Lower leg skin (tissue), 4 donors: ENCODE results near the gene RBKS. TPM values are rescaled to one million over a fixed set of nuclear protein-coding genes. Genes with fewer than 3 reads are reported as not detected.

Experiments used
- DNase-seq, 2 donors: peaks; one replicate each; pipeline ENCODE4 v3.0.0-alpha.2; 2019; ENCODE audit warnings: low spot score in 2 of 2
- H3K4me3 ChIP-seq: fragments of 200-600 bp; sonication (generic); 2 replicates; pipeline ENCODE4 v1.5.1; 2017; ENCODE audit warnings: mild to moderate bottlenecking, low read depth; ENCODE audit not compliant: poor library complexity, severe bottlenecking
- CTCF ChIP-seq, 3 donors: fragments of 450-650 bp; IDR thresholded peaks; one replicate each; pipeline ENCODE4 v1.5.1; 2016; ENCODE audit warnings: antibody characterized with exemption in 3 of 3, mild to moderate bottlenecking in 3 of 3, moderate library complexity in 2 of 3
- POLR2A ChIP-seq, 2 donors: fragments of 450-650 bp; IDR thresholded peaks; one replicate each; pipeline ENCODE4 v1.6.1; 2016 to 2017; ENCODE audit warnings: antibody characterized with exemption in 2 of 2, mild to moderate bottlenecking in 1 of 2, moderate library complexity in 1 of 2
- WGBS, 2 donors: methylation state at CpG; one replicate each; pipeline ENCODE4 v1.1.5; 2018; 5-methylcytosine and 5-hydroxymethylcytosine counted together
- intact Hi-C: fragments of 100-400 bp; cut with DNase I; formaldehyde crosslinking; loops from one replicate; pipeline ENCODE4 v1.15.0; 2023; ENCODE audit warnings: low total_unique reads
- total RNA-seq, 4 donors: library from RNA; depleted of rRNA; stranded (reverse); fragments of >200 nt; gene quantifications; one replicate each; pipeline ENCODE4 v1.1.0, GENCODE V29; 2016

Gene RBKS
- total RNA-seq, 4 donors from 2014 or later: 0.95 to 2.6 (median 1.3) TPM

GRCh38 chr2:27833931-27834330, 56.3 kb downstream of the RBKS start:
- DNase-seq: no peak
- WGBS, 2 donors: 35 to 39% methylated on average over 1 of the region's 1 CpG
- no peak overlapping the region for H3K4me3 ChIP-seq
- TF ChIP-seq POLR2A (IDR thresholded peaks at IDR 0.05): no peak
- TF ChIP-seq CTCF (IDR thresholded peaks at IDR 0.05): no peak
- intact Hi-C loops: no loop called here

GRCh38 chr2:27832396-27832795, 57.8 kb downstream of the RBKS start:
- no peak for DNase-seq
- WGBS, 2 donors: 38 to 51% methylated on average over 2 of the region's 2 CpGs
- no peak for TF ChIP-seq POLR2A (IDR thresholded peaks at IDR 0.05)
- TF ChIP-seq CTCF (IDR thresholded peaks at IDR 0.05): no peak
- intact Hi-C loops: no loop called here
- H3K4me3 ChIP-seq: no peak overlapping the region

GRCh38 chr2:27831279-27832050, 58.7 kb downstream of the RBKS start:
- no peak for DNase-seq
- H3K4me3 ChIP-seq: no peak overlapping the region
- no peak for TF ChIP-seq CTCF (IDR thresholded peaks at IDR 0.05)
- no peak for TF ChIP-seq POLR2A (IDR thresholded peaks at IDR 0.05)
- intact Hi-C loops: no loop called here
- 93 to 94% methylated on average over 7 of the region's 7 CpGs for WGBS, 2 donors

GRCh38 chr2:27830656-27831055, 59.5 kb downstream of the RBKS start:
- DNase-seq: no peak
- TF ChIP-seq CTCF (IDR thresholded peaks at IDR 0.05) (no peak), POLR2A (IDR thresholded peaks at IDR 0.05) (no peak)
- WGBS, 2 donors: 87 to 96% methylated on average over 4 of the region's 4 CpGs
- no peak overlapping the region for H3K4me3 ChIP-seq
- intact Hi-C loops: no loop called here

GRCh38 chr2:27829791-27830190, 60.4 kb downstream of the RBKS start:
- 77 to 80% methylated on average over 3 of the region's 3 CpGs for WGBS, 2 donors
- H3K4me3 ChIP-seq: no peak overlapping the region
- DNase-seq: no peak
- intact Hi-C loops: no loop called here
- no peak for TF ChIP-seq CTCF (IDR thresholded peaks at IDR 0.05)
- TF ChIP-seq POLR2A (IDR thresholded peaks at IDR 0.05): no peak

GRCh38 chr2:27828305-27828704, 61.9 kb downstream of the RBKS start:
- TF ChIP-seq CTCF (IDR thresholded peaks at IDR 0.05): no peak
- TF ChIP-seq POLR2A (IDR thresholded peaks at IDR 0.05): no peak
- WGBS, 2 donors: 92 to 93% methylated on average over 1 of the region's 1 CpG
- no peak for DNase-seq
- intact Hi-C loops: no loop called here
- no peak overlapping the region for H3K4me3 ChIP-seq
